Heart left ventricle (tissue), 16 donors: ENCODE data around the gene RPL18. TPM values are rescaled to one million over a fixed set of nuclear protein-coding genes. Genes with fewer than 3 reads are reported as not detected.
A peak's percentile ranks its signal among the peaks of the same experiment; 100 is the strongest.

Source experiments
- ATAC-seq, 4 donors: fragments of 200-7000 bp; cut with Tn5 transposase; one replicate each; pipeline ENCODE4 v1.9.1; 2020 to 2022; ENCODE audit warnings: moderate library complexity in 4 of 4, mild to moderate bottlenecking in 3 of 4, moderate number of reproducible peaks in 1 of 4
- DNase-seq, 5 donors: peaks; one replicate each; pipeline ENCODE4 v3.0.0-alpha.2; 2020
- H3K27ac ChIP-seq, 12 donors: fragments of 200-600 bp; sonication (generic) in 4 of 12; one replicate each; pipeline versions ENCODE4 v1.5.0 to v1.8.0; 2016 to 2022; ENCODE audit warnings: mild to moderate bottlenecking in 2 of 12
- H3K27me3 ChIP-seq, 9 donors: fragments of 200-600 bp; sonication (generic) in 2 of 9; one replicate each; pipeline versions ENCODE4 v1.5.1 to v1.8.0; 2016 to 2022; ENCODE audit warnings: mild to moderate bottlenecking in 3 of 9
- H3K36me3 ChIP-seq, 9 donors: fragments of 200-600 bp; sonication (generic) in 2 of 9; one replicate each; pipeline versions ENCODE4 v1.5.0 to v1.8.0; 2018 to 2022; ENCODE audit warnings: mild to moderate bottlenecking in 2 of 9
- H3K4me1 ChIP-seq, 12 donors: fragments of 200-600 bp; sonication (generic) in 4 of 12; one replicate each; pipeline versions ENCODE4 v1.5.0 to v1.8.0; 2016 to 2022; ENCODE audit warnings: mild to moderate bottlenecking in 3 of 12
- H3K4me3 ChIP-seq, 12 donors: fragments of 200-600 bp; sonication (generic) in 4 of 12; one replicate each; pipeline versions ENCODE4 v1.5.0 to v1.8.0; 2017 to 2022; ENCODE audit warnings: mild to moderate bottlenecking in 9 of 12, moderate library complexity in 4 of 12
- H3K9me3 ChIP-seq, 12 donors: fragments of 200-600 bp; sonication (generic) in 4 of 12; one replicate each; pipeline versions ENCODE4 v1.5.0 to v1.8.0; 2016 to 2022; ENCODE audit warnings: mild to moderate bottlenecking in 1 of 12
- POLR2A ChIP-seq, 2 donors: fragments of 450-650 bp; IDR thresholded peaks; one replicate each; pipeline ENCODE4 v1.6.1; 2017; ENCODE audit warnings: antibody characterized with exemption in 2 of 2, mild to moderate bottlenecking in 2 of 2, moderate library complexity in 2 of 2
- WGBS, 4 donors: extraction: QIAGEN DNeasy Blood & Tissue Kit in 2 of 4; methylation state at CpG; one replicate each; pipeline versions ENCODE4 v1.1.5 to v1.1.7; 2013 to 2018; 5-methylcytosine and 5-hydroxymethylcytosine counted together
- intact Hi-C, 10 donors: fragments of 100-400 bp; cut with DNase I; formaldehyde crosslinking; loops; one replicate each; pipeline versions ENCODE4 v1.11.1 to v1.14.2; 2022
- polyA plus RNA-seq, 2 donors: library from polyadenylated mRNA; stranded (reverse); fragments of 200-250 nt; gene quantifications; one replicate each; pipeline ENCODE4 v1.2.3, GENCODE V29; 2013
- total RNA-seq, 9 donors: library from RNA; depleted of rRNA in 2 of 9; stranded (reverse); fragments of >200 nt in 2 of 9; fragmentation: NEBNext Ultra II Directional in 3 of 9; extraction: Animal tissue kit (Norgen Biotek cat#: 25700) in 3 of 9; gene quantifications; one replicate each; pipeline versions ENCODE4 v1.1.0 to v1.2.4, GENCODE V29; 2016 to 2023
- TF ChIP-seq, protein P1 (sequence below), 12 donors: fragments of 200-600 bp; sonication (generic) in 4 of 12; IDR thresholded peaks; one replicate each; pipeline versions ENCODE4 v1.5.0 to v1.8.0; 2018 to 2022; ENCODE audit warnings: antibody characterized with exemption in 12 of 12, mild to moderate bottlenecking in 5 of 12
- donor health status: ischemic (EF 13 %, LVEDD 7.1; RV severe dilation, severe dysfunction).
- donor health status: healthy with polysubstance abuse.
- donor health status: DM: no; HTN: yes; CAD: no.
- donor health status: DM: no; HTN: no; CAD: no.
- donor health status: ischemic (EF 25% LVEDD 6.9; RV normal size, moderate dysfunction).
- donor health status: ischemic (EF 25% LVEDD 5.7; RV mildly dilated, moderate dysfunction).
- donor health status: healthy.
- donor health status: DM: yes; HTN: yes; CAD: no.
- donor health status: ischemic (EF 35%, LVEDD 5.7; RV mildly dilated, moderate dysfunction).
- donor health status: nonischemic (EF 11% LVEDD 7.7; RV severe dilation, severe dysfunction).
- donor health status: DM: yes; HTN: yes; CAD: no.
- donor health status: PGD.
- donor health status: ischemic (EF 29% LVEDD 5.4; RV normal size, mild dysfunction).
- donor health status: nonischemic (EF 23%, LVEDD 6.1; RV moderate dilation, normal function).

RPL18 gene
- total and polyA plus RNA-seq, 11 donors = 470 to 1,773 (median 714) TPM

DNA sequence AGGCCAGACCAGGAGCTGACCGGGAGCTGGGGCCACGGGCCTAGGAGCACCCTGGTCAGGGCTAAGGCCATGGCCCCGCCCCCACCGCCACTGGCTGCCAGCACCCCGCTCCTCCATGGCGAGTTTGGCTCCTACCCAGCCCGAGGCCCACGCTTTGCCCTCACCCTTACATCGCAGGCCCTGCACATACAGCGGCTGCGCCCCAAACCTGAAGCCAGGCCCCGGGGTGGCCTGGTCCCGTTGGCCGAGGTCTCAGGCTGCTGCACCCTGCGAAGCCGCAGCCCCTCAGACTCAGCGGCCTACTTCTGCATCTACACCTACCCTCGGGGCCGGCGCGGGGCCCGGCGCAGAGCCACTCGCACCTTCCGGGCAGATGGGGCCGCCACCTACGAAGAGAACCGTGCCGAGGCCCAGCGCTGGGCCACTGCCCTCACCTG lies 6.9 kb upstream of the RPL18 start:
- Histone ChIP-seq H3K4me3 (no peak overlapping the region), H3K36me3 (peaks cover 0 to 34% (median 13%) of the 10 kb centered on the region in 9 donors), H3K27me3 (no peaks in the 10 kb centered on the region), H3K4me1 (peaks cover 3 to 51% (median 33%) of the 10 kb centered on the region in 12 donors), H3K27ac (no peak overlapping the region), H3K9me3 (no peaks in the 10 kb centered on the region)
- ATAC-seq = no peak
- peak in 1 of 5 donors; percentile 41 for DNase-seq
- intact Hi-C loops = loop anchor here in 2 of 10 donors (5.0 to 10.0 kb wide), 2 partner anchors 879 to 1019 kb away; partner anchors contain the start of genes NOP53 (in 1 of the 2), RRAS (in 1 of the 2) and SCAF1 (in 1 of the 2)
- WGBS, 4 donors = 90 to 94% (median 92%) methylated on average over 17 to 30 of the region's 30 CpGs
- TF ChIP-seq, protein P1, sequence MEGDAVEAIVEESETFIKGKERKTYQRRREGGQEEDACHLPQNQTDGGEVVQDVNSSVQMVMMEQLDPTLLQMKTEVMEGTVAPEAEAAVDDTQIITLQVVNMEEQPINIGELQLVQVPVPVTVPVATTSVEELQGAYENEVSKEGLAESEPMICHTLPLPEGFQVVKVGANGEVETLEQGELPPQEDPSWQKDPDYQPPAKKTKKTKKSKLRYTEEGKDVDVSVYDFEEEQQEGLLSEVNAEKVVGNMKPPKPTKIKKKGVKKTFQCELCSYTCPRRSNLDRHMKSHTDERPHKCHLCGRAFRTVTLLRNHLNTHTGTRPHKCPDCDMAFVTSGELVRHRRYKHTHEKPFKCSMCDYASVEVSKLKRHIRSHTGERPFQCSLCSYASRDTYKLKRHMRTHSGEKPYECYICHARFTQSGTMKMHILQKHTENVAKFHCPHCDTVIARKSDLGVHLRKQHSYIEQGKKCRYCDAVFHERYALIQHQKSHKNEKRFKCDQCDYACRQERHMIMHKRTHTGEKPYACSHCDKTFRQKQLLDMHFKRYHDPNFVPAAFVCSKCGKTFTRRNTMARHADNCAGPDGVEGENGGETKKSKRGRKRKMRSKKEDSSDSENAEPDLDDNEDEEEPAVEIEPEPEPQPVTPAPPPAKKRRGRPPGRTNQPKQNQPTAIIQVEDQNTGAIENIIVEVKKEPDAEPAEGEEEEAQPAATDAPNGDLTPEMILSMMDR (IDR thresholded peaks at IDR 0.05) = no peak
- TF ChIP-seq POLR2A (IDR thresholded peaks at IDR 0.05) = no peak

DNA sequence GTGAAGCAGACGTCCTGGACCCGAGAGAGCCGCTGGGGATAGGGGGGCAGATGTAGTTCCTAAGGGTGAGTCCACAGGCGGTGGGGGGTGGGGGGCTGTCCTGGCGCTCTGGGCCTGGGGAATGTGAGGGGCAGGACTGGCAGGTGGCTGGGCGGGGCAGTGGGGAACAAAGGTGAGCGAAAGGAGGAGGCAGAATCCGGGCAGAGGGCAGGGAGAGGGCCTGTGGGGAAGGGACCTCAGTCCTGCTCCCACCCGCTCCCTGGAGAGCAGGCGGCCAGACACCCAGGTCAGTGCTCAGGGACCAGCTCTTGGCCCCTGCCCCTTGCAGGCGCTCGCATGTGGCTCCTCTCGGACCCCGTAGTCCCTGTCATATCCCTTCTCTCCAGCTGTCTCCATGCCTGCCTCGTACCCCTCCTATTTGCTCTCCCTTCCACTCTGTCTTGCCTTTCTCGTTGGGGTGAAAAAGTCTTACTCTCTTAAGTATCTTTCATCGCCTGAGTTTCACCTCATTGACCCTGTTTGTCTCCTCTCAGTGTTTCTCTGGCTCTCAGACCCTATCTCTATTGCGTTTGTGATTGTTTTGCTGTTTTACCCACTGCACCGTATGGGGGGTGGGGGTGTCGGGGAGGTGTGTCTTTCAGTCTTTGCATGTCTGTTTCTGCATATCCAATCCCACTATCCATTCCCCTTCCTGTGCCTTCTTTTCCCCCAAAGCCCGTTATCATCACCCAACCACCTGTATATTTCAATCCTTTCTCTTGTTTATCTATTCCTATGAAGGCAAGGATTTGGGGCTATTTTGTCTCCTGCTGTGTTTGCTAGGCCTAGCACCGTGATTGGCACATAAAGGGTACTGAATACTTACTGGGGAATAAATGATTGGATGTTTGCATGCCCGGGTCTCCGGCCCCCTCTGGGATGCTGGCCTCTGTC lies 6.1 kb upstream of the RPL18 start:
- Histone ChIP-seq H3K36me3 (peaks cover 0 to 28% (median 16%) of the 10 kb centered on the region in 9 donors), H3K4me1 (peaks cover 0 to 51% (median 26%) of the 10 kb centered on the region in 12 donors), H3K27me3 (no peaks in the 10 kb centered on the region), H3K27ac (peak overlapping the region in 6 of 12 donors; percentile 14 to 83 (median 68)), H3K9me3 (no peaks in the 10 kb centered on the region), H3K4me3 (peak overlapping the region in 9 of 12 donors; percentile 44 to 64 (median 56))
- TF ChIP-seq, protein P1 (IDR thresholded peaks at IDR 0.05) = no peak
- TF ChIP-seq POLR2A (IDR thresholded peaks at IDR 0.05) = no peak
- intact Hi-C loops = loop anchor here in 2 of 10 donors (5.0 to 10.0 kb wide), 2 partner anchors 878 to 1020 kb away; partner anchors contain the start of genes NOP53 (in 1 of the 2), RRAS (in 1 of the 2) and SCAF1 (in 1 of the 2)
- DNase-seq (peak in 1 of 5 donors; percentile 39), ATAC-seq (no peak)
- 52 to 58% (median 54%) methylated on average over 24 of the region's 24 CpGs for WGBS, 4 donors

DNA sequence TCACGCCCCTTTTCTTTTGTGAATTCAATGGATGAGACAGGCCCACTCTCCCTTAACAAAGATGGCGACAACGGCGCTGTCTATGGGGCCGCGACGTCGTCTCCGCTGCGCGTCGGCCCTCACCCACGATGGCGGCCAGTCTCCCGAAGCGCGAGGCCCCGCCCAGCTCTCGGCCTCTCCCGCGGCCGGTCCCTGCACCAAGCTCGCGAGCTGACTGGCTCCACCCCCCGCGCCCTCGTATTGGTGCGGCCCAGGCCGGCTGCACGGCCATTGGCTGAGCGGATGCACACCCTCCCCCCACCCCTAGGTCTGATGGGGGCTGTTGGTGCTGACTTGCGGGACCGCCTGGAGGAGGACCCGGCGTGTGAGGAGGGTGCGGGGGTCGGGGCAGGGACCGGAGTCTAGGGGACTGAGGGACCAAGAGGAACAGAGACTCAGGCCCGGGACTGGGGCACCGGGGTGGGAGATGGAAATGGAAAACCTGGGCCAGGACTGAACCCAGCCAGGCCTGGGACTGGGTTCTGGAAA lies 5.2 kb upstream of the RPL18 start:
- WGBS, 4 donors = 1 to 2% (median 1%) methylated on average over 30 to 40 of the region's 40 CpGs
- Histone ChIP-seq H3K27ac (peak overlapping the region in 11 of 12 donors; percentile 61 to 92 (median 68)), H3K4me3 (peak overlapping the region; percentile 33 to 64 (median 52)), H3K36me3 (peaks cover 0 to 22% (median 12%) of the 10 kb centered on the region in 9 donors), H3K9me3 (no peaks in the 10 kb centered on the region), H3K27me3 (peaks cover 0 to 2% (median 0%) of the 10 kb centered on the region in 9 donors), H3K4me1 (peaks cover 0 to 54% (median 28%) of the 10 kb centered on the region in 12 donors)
- TF ChIP-seq POLR2A (IDR thresholded peaks at IDR 0.05) = no peak
- TF ChIP-seq, protein P1 (IDR thresholded peaks at IDR 0.05) = no peak
- intact Hi-C loops = loop anchor here in 1 of 10 donors (10.0 kb wide), 1 partner anchor 1021 kb away; the partner anchor contains the start of genes RRAS and SCAF1
- DNase-seq (peak; percentile 98 to 99 (median 99)), ATAC-seq (peak; percentile 82 to 87 (median 84))
